H54 (cell line): ENCODE data around the gene TBX5.
"Not testable (repeated sequence)": the region's sequence is repeated elsewhere in the genome, so short reads cannot be mapped to it uniquely, and the experiment has no call there.

Source experiments
- DNase-seq: peaks from one replicate; pipeline ENCODE4 v3.0.0; 2011; ENCODE audit warnings: low spot score, mixed read lengths; ENCODE audit not compliant: insufficient read length
- FAIRE-seq: peaks from 3 replicates; lab custom pipeline; 2011; peaks lifted over from hg19 to GRCh38; lab: Jason Lieb, UNC
- POLR2A ChIP-seq: IDR thresholded peaks from 2 replicates; pipeline ENCODE4 v1.6.1; 2011; ENCODE audit warnings: low read depth, mild to moderate bottlenecking, low read length

Gene TBX5

DNA sequence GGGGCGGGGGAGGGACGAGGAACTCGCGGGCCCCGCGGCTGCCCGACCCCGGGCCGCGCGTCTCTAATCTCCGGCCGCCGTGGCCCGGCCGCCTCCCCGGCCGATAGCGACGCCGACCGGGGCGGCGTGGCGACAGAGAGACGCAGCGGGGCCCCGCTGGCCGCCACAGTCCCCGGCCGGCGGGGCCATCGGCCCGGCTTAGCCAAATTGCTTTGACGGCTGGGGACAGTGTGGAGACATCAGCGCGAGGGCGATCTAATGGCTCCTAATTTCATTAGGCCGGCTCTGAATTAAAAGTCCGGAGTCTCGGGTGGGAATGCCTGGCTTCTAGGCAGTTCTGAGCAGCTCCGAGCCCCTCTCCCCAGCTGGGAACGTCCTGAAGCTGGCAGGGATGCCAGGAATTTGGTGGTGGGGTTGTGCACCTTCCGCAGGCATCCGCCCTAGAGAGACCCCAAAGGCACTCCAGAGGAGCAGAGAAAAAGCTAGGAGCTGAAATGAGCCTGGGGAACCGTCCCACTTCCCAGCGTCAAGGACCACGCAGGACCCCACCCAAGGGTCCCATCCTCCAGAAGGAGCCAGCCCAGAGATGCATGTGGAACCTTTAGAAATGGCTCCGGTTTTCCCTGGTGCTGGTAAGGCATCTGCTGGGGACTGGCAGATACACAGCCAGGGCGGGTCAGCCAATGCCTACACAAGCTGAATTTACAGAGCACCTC lies 9.6 kb downstream of the TBX5 start:
- FAIRE-seq (no peak), DNase-seq (no peak)
- TF ChIP-seq POLR2A = no peak

GRCh38 chr12:114395755-114396152 lies 10.2 kb downstream of the TBX5 start:
- DNase-seq (no peak), FAIRE-seq (no peak)
- TF ChIP-seq POLR2A = no peak

DNA sequence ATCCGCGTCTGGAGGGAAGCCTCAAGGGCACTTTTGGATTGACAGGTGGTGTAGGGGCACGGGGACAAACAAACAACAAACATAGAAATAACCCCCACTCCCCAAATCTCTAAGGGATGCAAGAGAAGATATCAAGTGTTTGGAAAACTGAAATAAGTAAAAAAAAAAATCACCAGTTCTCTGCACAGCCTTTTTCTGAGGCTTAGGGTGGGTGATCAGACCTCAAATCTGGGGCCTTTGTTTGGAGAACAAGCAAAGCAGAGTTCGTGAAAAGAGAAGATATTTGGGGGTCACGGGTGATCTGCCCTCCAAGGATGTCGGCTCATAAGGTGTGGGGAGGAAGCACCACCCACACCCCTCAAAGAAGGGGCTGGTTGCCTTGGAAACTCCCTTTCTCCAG lies 10.7 kb downstream of the TBX5 start:
- no peak for TF ChIP-seq POLR2A
- FAIRE-seq (no peak), DNase-seq (no peak)

- FAIRE-seq (no peak), DNase-seq (no peak)
- no peak for TF ChIP-seq POLR2A
Measured at GRCh38 chr12:114393569-114393968, 12.4 kb downstream of the TBX5 start.

DNA sequence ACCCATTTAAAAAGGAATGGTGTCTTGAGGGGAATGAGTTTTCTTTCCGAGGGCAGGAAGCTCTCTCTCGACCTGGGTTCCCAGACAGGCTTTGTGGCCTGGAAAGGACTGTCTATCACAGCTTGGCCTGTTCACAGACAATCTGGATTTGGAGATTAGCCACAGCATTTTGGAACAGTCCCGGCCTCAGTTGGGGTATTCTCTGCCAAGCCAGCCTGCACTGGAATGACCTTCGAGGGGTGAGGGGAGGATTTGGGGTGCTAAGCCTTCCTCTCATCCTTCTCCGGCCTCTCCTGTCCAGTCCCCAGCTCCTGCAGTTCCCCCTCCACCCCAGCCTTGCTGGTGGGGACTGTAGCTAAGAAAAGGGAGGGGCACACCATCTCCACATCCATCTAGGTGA lies 13.0 kb downstream of the TBX5 start:
- no peak for TF ChIP-seq POLR2A
- FAIRE-seq (no peak), DNase-seq (no peak)

GRCh38 chr12:114391088-114391487 lies 14.9 kb downstream of the TBX5 start:
- DNase-seq = no peak
- no peak for TF ChIP-seq POLR2A
- FAIRE-seq = no peak

GRCh38 chr12:114384739-114385138 lies 21.2 kb downstream of the TBX5 start:
- FAIRE-seq (no peak), DNase-seq (no peak)
- no peak for TF ChIP-seq POLR2A

DNA sequence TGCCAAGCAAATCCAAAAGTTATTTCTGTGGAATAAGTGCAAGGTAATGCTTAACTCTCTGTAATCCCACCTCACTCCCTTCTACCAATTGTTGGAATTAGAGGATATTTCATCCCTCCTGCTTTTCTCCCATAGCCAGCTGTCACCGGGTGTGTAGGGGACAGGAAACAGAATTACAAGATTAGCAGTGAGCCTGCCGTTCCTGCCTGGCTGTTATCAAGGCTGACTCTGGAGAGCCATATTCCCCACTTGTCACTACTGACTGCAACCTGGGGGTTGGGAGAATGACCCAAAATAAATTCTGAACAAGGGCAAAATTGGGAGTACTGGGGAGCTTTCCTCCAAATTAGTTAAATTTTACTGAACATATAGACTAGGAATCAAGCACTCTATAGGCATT lies 24.8 kb downstream of the TBX5 start:
- no peak for TF ChIP-seq POLR2A
- FAIRE-seq (no peak), DNase-seq (no peak)

DNA sequence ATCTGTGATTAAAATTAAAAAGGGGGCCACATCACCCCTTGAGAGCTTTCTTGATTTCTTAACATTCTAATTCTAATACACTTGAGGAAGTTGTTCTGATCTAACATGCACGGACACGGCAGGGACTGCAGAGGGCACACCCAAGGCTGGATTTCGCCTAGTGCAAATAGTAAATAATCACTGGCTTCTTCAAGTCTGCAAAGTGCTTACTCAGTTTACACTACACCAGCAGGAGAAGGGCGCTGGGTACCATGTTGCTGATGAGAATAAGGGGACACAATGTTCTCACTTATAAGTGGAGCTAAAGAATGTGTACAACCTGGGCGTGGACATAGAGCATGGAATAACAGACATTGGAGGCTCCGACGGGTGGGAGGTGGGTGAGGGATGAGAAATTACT lies 34.2 kb downstream of the TBX5 start:
- FAIRE-seq (no peak), DNase-seq (no peak)
- TF ChIP-seq POLR2A = no peak

DNA sequence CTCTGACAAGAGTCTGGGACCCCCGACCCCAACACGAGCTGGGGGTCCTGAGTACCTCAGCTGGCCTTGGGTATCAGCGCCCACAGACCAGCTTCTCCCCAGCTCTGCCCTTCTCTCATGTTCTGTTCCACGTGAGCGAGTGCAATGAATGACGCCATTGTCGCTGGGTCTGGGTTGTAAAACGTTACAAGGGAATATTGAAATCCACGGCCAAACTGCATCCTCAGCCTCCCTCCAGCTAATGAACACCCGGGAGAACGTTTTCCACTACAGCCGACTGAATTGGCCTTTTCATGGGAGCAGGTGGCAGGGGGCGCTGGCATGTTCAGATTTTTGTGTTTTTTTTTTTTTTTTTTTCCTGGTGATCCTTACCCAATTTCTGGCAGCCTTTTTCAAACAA lies 34.7 kb downstream of the TBX5 start:
- no peak for FAIRE-seq
- DNase-seq = no peak
- TF ChIP-seq POLR2A = no peak

DNA sequence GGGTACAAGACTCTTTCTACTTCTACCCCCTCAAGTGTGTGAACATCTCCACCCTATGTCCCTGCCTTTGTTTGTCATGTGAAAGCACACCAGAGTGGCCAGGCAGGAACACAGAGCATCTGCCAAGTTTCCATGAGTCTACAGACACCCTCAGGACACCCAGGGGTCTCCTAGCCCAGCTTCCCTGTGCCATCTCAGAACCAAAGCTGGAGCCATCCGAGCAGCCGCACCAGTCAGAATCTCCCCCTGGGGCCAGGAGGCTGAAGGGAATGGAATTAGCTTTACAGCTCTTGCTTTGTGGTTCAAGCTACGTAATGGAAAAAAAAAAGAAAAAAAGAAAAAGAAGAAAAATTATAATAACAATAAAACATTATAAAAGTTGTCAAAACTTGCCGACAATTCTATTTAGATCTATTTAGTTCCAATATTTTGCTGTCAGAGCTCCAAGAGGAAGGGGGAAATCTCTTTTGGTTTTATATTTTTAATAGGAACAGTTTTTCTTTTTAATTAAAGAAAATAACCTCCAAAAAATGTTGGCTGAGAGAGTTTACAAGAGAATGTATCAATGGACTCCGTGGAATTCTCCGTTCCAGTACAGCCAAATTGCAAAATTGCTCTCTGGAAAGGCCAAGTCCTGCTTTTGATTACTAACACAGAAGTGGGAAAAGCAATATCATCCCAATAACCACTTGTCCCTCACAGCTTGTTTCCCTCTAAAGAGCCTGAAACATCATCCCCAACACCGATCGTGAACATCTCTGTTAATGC lies 37.1 kb downstream of the TBX5 start:
- FAIRE-seq = no peak
- no peak for TF ChIP-seq POLR2A
- no peak for DNase-seq

GRCh38 chr12:114361992-114362391 lies 44.0 kb downstream of the TBX5 start:
- no peak for TF ChIP-seq POLR2A
- DNase-seq (no peak), FAIRE-seq (no peak)

- DNase-seq (no peak), FAIRE-seq (no peak)
- TF ChIP-seq POLR2A = no peak
Measured at GRCh38 chr12:114361545-114361944, 44.4 kb downstream of the TBX5 start.

DNA sequence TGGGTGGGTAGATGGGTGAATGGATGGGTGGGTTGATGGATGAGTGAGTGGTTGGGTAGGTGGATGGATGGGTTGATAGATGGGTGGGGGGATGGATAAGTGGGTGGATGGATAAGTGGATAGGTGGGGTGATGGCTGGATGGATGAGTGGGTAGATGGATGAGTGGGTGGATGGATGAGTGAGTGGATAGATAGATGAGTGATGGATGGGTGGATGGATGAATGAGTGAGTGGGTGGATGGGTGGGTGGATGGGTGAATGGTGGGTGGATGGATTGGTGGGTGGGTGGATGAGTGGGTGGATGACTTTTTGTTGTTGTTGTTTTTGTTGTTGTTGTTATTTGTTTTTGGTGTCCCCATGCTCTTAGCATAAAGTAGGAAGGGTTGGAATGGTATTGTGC lies 45.5 kb downstream of the TBX5 start:
- FAIRE-seq (no peak), DNase-seq (no peak)
- no peak for TF ChIP-seq POLR2A

DNA sequence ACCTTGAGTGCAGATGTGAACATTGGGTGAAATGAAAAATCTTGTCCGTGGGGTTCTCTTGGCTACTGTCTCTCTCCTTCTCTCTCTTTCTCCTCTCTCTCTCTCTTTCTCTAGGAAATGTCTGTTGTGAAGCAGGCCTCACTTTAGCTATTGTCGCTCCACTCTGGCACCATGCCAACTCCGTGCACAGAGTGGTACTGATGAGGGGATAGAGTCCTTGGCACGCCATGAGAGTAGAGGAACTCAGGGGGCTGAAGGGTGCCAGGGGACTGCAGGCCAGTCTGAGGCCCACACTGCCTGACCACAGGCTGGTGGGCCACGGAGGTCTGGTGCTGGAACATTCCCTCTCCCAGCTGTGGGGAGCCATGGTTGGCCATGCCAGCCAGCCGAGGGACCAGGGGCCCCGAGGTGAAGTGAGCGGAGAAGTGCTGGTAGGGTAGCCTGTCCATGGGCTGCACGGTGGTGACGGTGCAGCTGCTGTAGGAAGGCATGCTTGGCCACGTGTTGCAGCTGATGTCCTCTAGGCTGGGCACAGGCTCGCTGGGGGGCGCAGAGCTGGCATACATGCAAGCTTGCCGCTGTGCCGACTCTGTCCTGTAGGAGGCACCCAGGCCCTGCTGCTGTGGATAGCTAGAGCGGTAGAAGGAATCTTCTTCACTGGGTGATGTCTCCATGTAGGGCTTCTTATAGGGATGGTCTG lies 50.4 kb downstream of the TBX5 start:
- no peak for TF ChIP-seq POLR2A
- FAIRE-seq (no peak), DNase-seq (no peak)

DNA sequence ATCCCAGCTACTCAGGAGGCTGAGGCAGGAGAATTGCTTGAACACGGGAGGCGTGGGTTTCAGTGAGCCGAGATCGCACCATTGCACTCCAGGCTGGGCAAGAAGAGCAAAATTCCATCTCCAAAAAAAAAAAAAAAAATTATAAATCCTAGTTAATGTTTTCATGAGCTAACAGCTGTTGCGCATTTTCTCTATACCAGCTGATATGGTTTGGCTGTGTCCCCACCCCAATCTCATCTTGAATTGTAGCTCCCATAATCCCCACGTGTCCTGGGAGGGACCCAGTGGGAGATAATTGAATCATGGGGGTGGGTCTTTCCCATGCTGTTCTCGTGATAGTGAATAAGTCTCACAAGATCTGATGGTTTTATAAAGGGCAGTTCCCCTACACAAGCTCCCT lies 56.7 kb downstream of the TBX5 start:
- DNase-seq, FAIRE-seq: not testable (repeated sequence)
